SK-MEL-5 (cell line): ENCODE results near the gene PSTPIP2. TPM values are rescaled to one million over a fixed set of nuclear protein-coding genes. Genes with fewer than 3 reads are reported as not detected.
"Not testable (repeated sequence)": the region's sequence is repeated elsewhere in the genome, so short reads cannot be mapped to it uniquely, and the experiment has no call there.

ENCODE experiments used
- DNase-seq: peaks from one replicate; pipeline ENCODE4 v3.0.0-alpha.2; 2016; ENCODE audit warnings: low read depth, low spot score
- in situ Hi-C: cut with HindIII; loops from 2 replicates; pipeline ENCODE4 v1.10.0; 2016; ENCODE audit warnings: low sequenced_read_pairs, high pct_unique_total_duplicates, low pct_unique_long_range_greater_than_20kb
- small RNA-seq, 2 experiments: library from RNA; depleted of rRNA; stranded (forward); fragments of <200 nt; gene quantifications; one replicate each; pipeline ENCODE3, GENCODE V24; 2014
- total RNA-seq: library from RNA; depleted of rRNA; stranded (reverse); fragments of >200 nt; shearing (Covaris generic); gene quantifications from 2 replicates; pipeline ENCODE4 v1.2.3, GENCODE V29; 2014; rRNA removed

The PSTPIP2 gene
- total RNA-seq, 1 experiment from 2014 or later: 0.18 TPM

GRCh38 chr18:45964913-45965312 lies 107.1 kb downstream of the PSTPIP2 start:
- in situ Hi-C loops: not testable (repeated sequence)

DNA sequence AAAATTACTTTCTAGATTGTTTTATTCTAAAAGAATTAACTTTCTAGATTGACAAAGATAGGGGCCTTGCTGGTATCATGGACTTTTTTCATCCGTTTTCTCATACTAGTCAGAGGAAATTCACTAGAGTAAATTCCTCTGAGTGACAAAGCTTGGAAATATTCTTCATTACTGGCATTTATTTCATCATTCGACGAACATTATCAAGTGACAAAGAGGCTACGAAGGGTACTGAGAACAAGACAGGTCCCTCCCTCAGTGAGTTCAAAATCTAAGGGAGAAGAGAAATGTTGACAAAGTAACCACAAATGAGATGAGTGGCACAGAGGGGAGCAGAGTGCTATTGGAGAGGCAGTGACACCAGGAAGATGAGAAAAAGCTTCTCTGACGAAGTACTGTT lies 109.2 kb downstream of the PSTPIP2 start:
- in situ Hi-C loops: no loop called here
- DNase-seq: no peak

More at GRCh38 chr18:45964913-45965312, 107.1 kb downstream of the PSTPIP2 start:
- not testable (repeated sequence) for DNase-seq

DNA sequence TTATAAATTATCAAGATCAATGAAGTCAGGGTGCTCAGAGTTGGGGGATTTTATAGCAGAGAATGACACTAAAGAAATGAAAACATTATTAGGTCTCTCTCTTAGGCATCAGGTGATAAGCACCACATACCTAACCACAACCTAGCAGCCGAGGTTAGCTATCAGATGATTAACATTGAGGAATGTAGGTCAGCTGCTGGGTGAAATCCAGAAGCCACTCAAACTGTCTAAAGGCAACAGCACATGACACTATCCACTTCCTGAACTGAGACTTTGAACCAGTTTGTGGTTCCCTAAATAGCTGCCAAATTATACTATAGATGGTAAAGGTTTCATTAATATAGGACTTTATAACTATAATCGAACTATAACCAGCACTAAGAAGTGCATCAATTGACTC lies 109.6 kb downstream of the PSTPIP2 start:
- peak; percentile 73 for DNase-seq
- in situ Hi-C loops: no loop called here

DNA sequence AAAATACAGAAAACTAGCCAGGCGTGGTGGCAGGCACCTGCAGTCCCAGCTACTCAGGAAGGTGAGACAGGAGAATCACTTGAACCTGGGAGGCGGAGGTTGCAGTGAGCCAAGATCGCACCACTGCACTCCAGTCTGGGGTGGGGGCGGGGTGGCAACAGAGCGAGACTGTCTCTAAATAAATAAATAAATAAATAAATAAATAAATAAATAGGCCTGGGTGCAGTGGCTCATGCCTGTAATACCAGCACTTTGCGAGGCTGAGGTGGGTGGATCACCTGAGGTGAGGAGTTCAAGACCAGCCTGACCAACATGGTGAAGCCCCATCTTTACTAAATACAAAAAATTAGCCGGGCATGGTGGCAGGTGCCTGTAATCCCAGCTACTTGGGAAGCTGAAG lies 112.6 kb downstream of the PSTPIP2 start:
- DNase-seq, in situ Hi-C loops: not testable (repeated sequence)

DNA sequence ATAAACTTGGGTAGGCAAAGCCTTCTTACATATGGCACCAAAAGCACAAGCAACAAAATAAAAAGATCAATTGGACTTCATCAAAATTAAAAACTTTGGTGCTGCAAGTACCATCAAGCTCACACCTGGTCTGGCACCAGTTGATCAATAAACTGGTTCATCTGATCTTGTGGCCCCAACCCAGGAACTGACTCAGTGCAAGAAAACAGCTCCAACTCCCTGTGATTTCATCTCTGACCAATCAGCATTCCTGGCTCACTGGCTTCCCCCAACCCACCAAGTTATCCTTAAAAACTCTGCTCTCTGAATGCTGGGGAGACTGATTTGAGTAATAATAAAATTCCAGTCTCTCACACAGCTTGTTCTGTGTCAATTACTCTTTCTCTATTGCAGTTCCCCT lies 113.3 kb downstream of the PSTPIP2 start:
- no peak for DNase-seq
- in situ Hi-C loops: no loop called here

- no peak for DNase-seq
- in situ Hi-C loops: no loop called here
Observed at GRCh38 chr18:45958027-45958426, 114.0 kb downstream of the PSTPIP2 start.

DNA sequence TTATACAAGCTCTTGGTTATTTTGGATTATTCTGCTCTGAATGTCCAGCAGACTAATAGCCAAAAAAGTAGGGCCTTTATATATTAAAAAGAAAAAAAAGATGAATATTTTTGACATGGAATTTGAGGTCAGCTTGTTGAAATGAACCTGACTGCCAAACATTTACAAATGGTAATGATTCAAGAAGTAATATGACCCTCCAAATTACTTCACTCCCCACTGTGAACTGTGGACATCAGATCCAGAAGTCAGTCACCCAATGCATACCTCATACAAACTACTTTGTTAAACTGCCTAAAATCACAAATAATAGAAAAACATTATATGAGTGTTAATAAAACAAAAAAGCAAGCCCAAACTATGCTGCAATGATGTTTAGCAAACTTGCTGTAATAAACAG lies 115.0 kb downstream of the PSTPIP2 start:
- in situ Hi-C loops: no loop called here
- DNase-seq: no peak

- DNase-seq: no peak
Observed at GRCh38 chr18:45954070-45954934, 117.8 kb downstream of the PSTPIP2 start.

GRCh38 chr18:45951016-45951714 lies 120.9 kb downstream of the PSTPIP2 start:
- no peak for DNase-seq
- in situ Hi-C loops: no loop called here

More at GRCh38 chr18:45954070-45954934, 117.8 kb downstream of the PSTPIP2 start:
- in situ Hi-C loops: no loop called here

GRCh38 chr18:45945669-45946068 lies 126.4 kb downstream of the PSTPIP2 start:
- in situ Hi-C loops: no loop called here
- no peak for DNase-seq

GRCh38 chr18:45940724-45941123 lies 131.3 kb downstream of the PSTPIP2 start:
- no peak for DNase-seq
- in situ Hi-C loops: no loop called here

DNA sequence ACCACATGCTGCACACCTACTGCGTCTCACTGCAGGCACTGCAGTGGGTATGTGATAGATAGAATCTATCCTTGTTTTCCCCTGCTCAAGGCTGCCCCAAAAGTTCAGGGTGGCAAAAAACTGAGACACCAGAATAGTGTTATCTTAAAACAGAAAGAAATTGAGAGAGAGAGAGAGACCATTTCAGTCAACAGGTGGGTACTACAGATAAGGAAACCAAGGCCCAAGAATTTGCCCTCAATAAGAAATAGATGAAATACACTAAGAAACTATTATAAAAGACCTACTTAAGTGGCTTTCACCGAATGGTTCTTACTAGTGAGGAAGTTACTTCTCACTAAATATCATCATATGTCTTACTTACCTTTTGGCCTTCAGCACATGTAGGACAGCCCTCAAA lies 132.8 kb downstream of the PSTPIP2 start:
- no peak for DNase-seq
- in situ Hi-C loops: no loop called here

DNA sequence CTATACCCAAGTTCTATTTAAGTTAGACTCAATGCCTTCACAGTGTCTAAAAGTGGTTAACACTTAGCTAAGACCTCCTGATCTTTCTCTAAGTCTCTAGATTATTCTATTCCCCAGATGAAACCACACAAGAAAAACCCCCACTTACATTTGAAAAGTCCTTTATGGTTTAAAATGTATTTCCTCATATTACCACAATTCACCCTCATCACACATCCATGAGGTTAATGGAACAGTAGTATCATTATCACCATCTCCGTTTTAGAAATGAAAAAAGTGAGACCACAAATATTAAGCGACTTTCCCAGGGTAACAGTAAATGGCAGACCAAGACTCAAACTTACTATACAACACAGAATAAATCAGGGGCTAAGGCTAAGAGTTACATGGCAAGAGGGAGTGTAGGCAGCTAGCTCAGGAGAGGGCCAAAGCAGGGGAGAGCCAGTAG lies 133.5 kb downstream of the PSTPIP2 start:
- no peak for DNase-seq
- in situ Hi-C loops: no loop called here

DNA sequence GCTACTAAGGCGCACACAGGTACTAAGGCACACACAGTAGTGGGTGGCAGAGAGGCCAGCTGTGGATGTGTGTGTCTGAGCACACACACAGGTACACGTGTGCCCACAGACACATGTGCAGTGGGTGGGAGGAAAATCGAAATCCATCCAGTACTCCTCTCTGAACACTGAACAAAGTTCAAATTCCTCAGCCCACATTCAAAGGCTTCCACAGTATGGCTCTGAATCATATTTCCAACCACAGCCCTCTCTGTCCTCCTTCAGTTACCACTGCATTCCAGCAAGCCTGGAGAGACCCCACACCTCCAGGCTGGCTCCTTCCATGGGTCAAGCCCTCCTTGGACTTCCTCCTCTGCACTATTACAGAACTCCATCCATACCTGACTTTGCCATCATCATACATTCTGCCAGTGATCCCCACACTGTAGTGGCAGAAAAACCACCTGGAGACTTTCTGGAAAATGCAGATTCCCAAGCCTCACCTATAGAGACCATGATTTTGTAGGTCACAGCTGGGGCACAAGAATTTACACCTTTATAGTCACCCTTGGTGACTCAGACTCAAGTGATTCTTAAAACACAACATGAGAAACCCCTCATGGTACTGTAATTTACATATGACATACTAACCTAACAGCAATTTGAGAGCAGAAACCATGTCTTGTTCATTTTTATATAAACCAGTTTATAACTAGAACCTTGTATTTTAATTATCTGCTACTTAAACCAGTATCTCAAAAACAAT lies 136.3 kb downstream of the PSTPIP2 start:
- DNase-seq: no peak
- in situ Hi-C loops: no loop called here

Small RNA genes lying within 50 kb of the gene (small RNA-seq; reads per million reads assigned to genes)
- gene RN7SKP26: 0 reads per million in 2 experiments
- gene RNU6-1278P: 0 reads per million in 2 experiments
- gene RNY4P37: 0 to 0.19 reads per million in 2 experiments

Other genes with a start within 250 kb of the PSTPIP2 start
- 0.05 TPM in 1 of 2 replicates, not detected in the other for gene SIGLEC15, start 246.6 kb downstream of the PSTPIP2 start, total RNA-seq
- gene EPG5, start 104.9 kb downstream of the PSTPIP2 start, total RNA-seq: 27.4 and 28.2 TPM in 2 replicates
- 837 and 890 TPM in 2 replicates for gene ATP5F1A, start 26.0 kb upstream of the PSTPIP2 start, total RNA-seq
- 26.7 and 32.6 TPM in 2 replicates for gene HAUS1, start 32.1 kb upstream of the PSTPIP2 start, total RNA-seq